A549 treated with AZD9567 at 1 μM for 4 hours (cell line): Measurements from ENCODE around the gene ZNF578. TPM values are rescaled to one million over a fixed set of nuclear protein-coding genes. Genes with fewer than 3 reads are reported as not detected.

Source experiments
- total RNA-seq: library from RNA; stranded (reverse); fragments of 200-300 nt; extraction: Qiagen RNA extraction; gene quantifications from 5 replicates; pipeline ENCODE4 v1.2.3, GENCODE V29; 2022; ENCODE audit not compliant: insufficient read depth

ZNF578 gene
- not detected in 5 replicates for total RNA-seq

DNA sequence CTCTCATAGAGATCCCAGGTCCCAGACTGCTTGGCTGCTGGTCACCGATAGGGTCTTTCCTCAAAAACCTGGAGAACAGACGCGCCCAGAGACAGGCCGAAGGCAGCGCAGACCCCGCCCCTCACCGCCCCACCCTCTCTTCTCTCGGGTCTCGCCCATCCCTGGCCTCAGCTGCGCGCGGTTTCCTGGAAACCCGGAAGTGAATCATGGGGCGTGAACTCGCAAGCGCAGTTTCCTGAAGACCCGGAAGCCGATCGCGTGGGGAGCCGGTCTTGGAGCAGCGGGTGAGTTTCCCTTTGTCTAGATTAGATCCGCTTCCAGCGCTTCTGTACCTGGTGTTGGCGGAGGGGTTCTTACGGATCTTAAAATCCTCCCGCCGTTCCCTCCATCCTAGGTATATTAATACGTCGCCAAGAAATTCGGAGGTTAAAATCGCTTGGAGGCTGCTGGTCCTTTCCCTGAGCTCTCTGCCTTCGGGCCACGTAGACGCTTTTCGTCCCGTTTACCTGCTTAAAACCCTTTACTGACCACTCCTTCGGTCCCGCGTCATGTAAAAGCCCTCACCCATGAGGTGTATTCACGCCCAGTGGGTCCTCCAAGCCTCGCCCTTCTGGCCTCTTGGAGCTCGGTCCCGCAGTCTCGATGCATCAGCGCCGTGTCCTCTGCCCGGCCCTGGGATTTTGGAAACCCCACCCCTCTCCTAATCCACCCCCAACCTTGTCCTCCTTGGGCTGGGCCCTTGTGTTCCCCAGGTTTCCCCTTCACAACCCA is at the start of gene ZNF578:
ZNF578 (plus strand) TSS at position 230 of the 771 bp plus-strand sequence. CDS start 48,293 bp downstream, outside the sequence.

DNA sequence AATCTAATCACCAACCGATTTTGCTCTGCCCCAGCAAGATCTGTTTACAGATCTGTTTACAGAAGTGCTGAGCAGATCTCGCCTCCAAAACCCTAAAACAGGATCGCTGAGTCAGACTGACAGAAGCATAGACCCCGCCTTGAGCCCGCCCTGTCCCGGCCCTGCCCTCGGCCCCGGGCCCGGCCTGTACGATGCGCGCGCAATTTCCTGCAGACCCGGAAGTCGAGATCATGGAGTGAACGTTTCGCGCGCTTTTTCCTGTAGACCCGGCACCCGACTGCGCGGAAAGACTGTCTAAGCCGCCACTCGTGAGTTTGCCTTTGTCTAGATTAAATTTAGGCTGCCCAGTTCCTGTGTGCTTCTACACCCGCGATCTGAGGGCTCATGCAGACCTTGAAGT is 24.4 kb upstream of the ZNF578 start, which contains the start of gene ZNF534:
ZNF534 (plus strand) TSS at position 212 of the 400 bp plus-strand sequence. CDS start 2,327 bp downstream, outside the sequence.

DNA sequence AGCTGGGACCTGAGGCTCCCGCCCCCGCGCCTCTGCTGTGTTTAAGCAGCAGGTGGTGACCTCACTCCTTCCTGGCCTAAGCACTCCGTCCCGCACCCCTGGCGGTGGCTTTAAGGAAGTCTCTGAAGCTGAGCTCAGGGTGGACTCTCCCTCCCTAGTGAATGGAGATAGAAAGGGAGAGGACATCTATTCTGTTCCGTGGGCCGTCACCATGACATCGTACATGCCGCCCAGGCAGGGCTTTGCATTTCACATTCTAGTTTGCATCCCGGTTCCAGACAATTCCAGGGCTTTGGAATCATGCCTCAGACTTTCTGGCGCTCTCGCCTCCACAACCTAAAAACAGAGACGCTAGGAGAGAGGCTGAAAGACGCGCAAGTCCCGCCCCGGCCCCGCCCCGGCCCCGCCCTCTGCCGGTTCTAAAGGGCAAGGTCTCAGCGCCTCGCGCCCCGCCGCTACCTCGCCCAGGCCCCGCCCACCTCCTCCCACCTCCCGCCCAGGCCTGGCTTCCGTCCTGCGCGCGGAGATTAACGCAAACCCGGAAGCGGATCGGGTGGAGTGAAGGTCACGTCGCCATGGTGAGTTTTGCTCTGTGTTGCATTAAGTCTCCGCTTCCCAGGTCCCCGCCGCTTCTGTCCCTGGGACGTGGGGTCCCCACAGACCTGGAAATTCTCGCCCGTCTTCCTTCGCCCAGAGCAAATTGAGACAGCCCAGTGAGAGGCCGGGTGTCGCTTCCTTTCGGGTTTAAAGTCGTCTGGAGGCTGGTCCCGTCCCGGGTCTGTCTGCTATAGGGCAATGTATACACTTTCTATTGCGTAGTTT is 74.0 kb downstream of the ZNF578 start, which contains the start of gene ZNF808:
ZNF808 (plus strand) TSS at position 535 of the 822 bp plus-strand sequence. CDS start 15,617 bp downstream, outside the sequence.

Other genes starting within 250 kb of the ZNF578 start
- gene ZNF766, start 184.0 kb upstream of the ZNF578 start, total RNA-seq = 6.9 to 9.6 TPM (median 8.5 TPM) in 5 replicates
- 9.9 to 18.1 TPM (median 17.2 TPM) in 5 replicates for gene ZNF480, start 156.4 kb upstream of the ZNF578 start, total RNA-seq
- 0.12 TPM in 1 of 5 replicates, not detected in the others for gene ZNF610, start 117.3 kb upstream of the ZNF578 start, total RNA-seq
- 0.53 to 1.2 TPM (median 0.97 TPM) in 4 of 5 replicates, not detected in the other for gene ZNF880, start 83.6 kb upstream of the ZNF578 start, total RNA-seq
- 0.10 to 0.30 TPM (median 0.26 TPM) in 3 of 5 replicates, not detected in the others for gene ZNF528, start 55.7 kb upstream of the ZNF578 start, total RNA-seq
- not detected in 5 replicates for gene ZNF534, start 24.4 kb upstream of the ZNF578 start, total RNA-seq
- 0.01 to 0.17 TPM (median 0.07 TPM) in 4 of 5 replicates, not detected in the other for gene ZNF808, start 74.1 kb downstream of the ZNF578 start, total RNA-seq
- 0.13 to 0.28 TPM (median 0.23 TPM) in 4 of 5 replicates, not detected in the other for gene ZNF701, start 116.7 kb downstream of the ZNF578 start, total RNA-seq
- 0.06 to 0.13 TPM (median 0.08 TPM) in 4 of 5 replicates, not detected in the other for gene ZNF83, start 184.8 kb downstream of the ZNF578 start, total RNA-seq